ENCODE measurements around the gene PRSS8. TPM values are rescaled to one million over a fixed set of nuclear protein-coding genes. Genes with fewer than 3 reads are reported as not detected.

Gene PRSS8
- total RNA-seq, 1 experiment from 2014 or later = 154 TPM

DNA sequence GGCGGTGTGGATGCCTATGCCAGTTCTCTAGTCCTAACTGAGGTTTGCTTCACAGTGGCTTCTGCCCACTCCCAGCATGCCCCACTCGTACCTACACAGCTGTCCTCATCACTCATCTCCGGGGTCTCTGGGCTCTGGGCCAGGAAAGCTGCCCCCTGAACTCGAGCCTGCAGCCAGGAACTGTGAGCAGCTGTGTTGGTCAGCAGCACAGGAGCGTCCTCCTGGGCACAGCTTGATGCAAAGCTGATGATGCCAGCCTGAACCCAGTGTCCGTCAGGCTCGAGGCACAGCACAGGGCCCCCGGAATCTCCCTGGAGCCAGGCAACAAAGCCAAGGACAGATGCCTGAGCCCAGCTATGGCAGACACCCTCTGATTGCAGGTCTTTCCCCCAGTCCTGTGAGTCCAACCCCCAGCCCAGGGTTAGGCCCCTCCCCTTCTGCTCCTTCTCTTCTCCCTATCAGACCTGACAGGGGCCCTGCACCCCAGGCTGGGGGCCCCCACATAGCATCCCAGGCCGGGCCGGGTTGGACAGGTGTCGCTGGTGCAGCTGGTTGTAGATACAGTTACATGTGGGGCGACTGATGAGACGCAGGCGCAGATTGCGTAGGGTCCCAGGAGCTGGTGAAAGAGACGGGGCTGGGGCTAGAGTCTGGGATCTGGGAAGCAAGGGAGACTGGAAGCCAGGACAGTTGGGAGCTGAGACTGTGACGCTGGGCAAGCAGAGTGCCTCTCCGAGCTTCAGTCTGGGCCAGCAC, 49.5 kb downstream of the PRSS8 start:
- intact Hi-C loops (cut with micrococcal nuclease; ENCODE audit: unreplicated experiment) = no loop called here
- ChIA-PET POLR2A (ENCODE audit: unreplicated experiment) (interaction anchor here (0.6 to 0.7 kb wide), 3 partner anchors 11 to 374 kb away, joined by 3 to 9 read pairs (median 8); no protein-coding TSS in a partner anchor), CTCF (no interaction called here)
- no peaks in the 10 kb centered on the region for H3K79me2 ChIP-seq (ENCODE audit: low read depth)
- H3K9me2 ChIP-seq (ENCODE audit: insufficient read depth) = no peaks in the 10 kb centered on the region
- peaks cover under 1% of the 10 kb centered on the region; the same call in 1 of the 2 replicates for H3K36me3 ChIP-seq (ENCODE audit: low read depth)
- H3K27ac ChIP-seq = no peak overlapping the region
- H3K4me2 ChIP-seq = no peak overlapping the region
- TF ChIP-seq, protein P1, sequence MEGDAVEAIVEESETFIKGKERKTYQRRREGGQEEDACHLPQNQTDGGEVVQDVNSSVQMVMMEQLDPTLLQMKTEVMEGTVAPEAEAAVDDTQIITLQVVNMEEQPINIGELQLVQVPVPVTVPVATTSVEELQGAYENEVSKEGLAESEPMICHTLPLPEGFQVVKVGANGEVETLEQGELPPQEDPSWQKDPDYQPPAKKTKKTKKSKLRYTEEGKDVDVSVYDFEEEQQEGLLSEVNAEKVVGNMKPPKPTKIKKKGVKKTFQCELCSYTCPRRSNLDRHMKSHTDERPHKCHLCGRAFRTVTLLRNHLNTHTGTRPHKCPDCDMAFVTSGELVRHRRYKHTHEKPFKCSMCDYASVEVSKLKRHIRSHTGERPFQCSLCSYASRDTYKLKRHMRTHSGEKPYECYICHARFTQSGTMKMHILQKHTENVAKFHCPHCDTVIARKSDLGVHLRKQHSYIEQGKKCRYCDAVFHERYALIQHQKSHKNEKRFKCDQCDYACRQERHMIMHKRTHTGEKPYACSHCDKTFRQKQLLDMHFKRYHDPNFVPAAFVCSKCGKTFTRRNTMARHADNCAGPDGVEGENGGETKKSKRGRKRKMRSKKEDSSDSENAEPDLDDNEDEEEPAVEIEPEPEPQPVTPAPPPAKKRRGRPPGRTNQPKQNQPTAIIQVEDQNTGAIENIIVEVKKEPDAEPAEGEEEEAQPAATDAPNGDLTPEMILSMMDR (conservative IDR thresholded peaks at IDR 0.05) = no peak
- TF ChIP-seq EZH2 (IDR thresholded peaks at IDR 0.05; ENCODE audit: low read depth) = no peak
- H3K4me3 ChIP-seq = no peak overlapping the region
- H3K9me3 ChIP-seq (ENCODE audit: insufficient read depth, low read depth) = no peaks in the 10 kb centered on the region
- H3K27me3 ChIP-seq (ENCODE audit: insufficient read depth, low read depth) = no peaks in the 10 kb centered on the region
- H2AFZ ChIP-seq = no peak overlapping the region
- BruUV-seq (replicated peaks) = no TSS peak
- no peak for DNase-seq
- no peaks in the 10 kb centered on the region for H3K4me1 ChIP-seq (replicated peaks; ENCODE audit: insufficient read depth)
- peaks cover 11% of the 10 kb centered on the region; the same call in 1 of the 2 replicates for H3F3A ChIP-seq (ENCODE audit: insufficient read depth, low read depth)
- H4K20me1 ChIP-seq (ENCODE audit: insufficient read depth) = peaks cover 17% of the 10 kb centered on the region

GRCh38 chr16:31085411-31085810, 50.1 kb downstream of the PRSS8 start:
- Histone ChIP-seq H3K9me2 (ENCODE audit: insufficient read depth) (no peaks in the 10 kb centered on the region), H3K36me3 (ENCODE audit: low read depth) (peaks cover 5% of the 10 kb centered on the region), H3K4me3 (no peak overlapping the region), H3K27ac (no peak overlapping the region), H3K9me3 (ENCODE audit: insufficient read depth, low read depth) (no peaks in the 10 kb centered on the region), H2AFZ (no peak overlapping the region), H4K20me1 (ENCODE audit: insufficient read depth) (peaks cover 23% of the 10 kb centered on the region), H3K4me2 (no peak overlapping the region), H3K27me3 (ENCODE audit: insufficient read depth, low read depth) (no peaks in the 10 kb centered on the region), H3F3A (ENCODE audit: insufficient read depth, low read depth) (peaks cover 17% of the 10 kb centered on the region; the same call in 1 of the 2 replicates), H3K4me1 (replicated peaks; ENCODE audit: insufficient read depth) (no peaks in the 10 kb centered on the region), H3K79me2 (ENCODE audit: low read depth) (no peaks in the 10 kb centered on the region)
- no peak for DNase-seq
- TF ChIP-seq EZH2 (IDR thresholded peaks at IDR 0.05; ENCODE audit: low read depth) = no peak
- TF ChIP-seq, protein P1 (conservative IDR thresholded peaks at IDR 0.05) = no peak
- CTCF ChIA-PET = no interaction called here
- POLR2A ChIA-PET (ENCODE audit: unreplicated experiment) = interaction anchor here (0.6 kb wide), 2 partner anchors 33 to 345 kb away, joined by 3 to 18 read pairs; no protein-coding TSS in a partner anchor
- intact Hi-C loops (cut with micrococcal nuclease; ENCODE audit: unreplicated experiment) = no loop called here
- no TSS peak for BruUV-seq (replicated peaks)

GRCh38 chr16:31084584-31085302, 50.8 kb downstream of the PRSS8 start:
- TF ChIP-seq, protein P1 (conservative IDR thresholded peaks at IDR 0.05) = no peak
- TF ChIP-seq EZH2 (IDR thresholded peaks at IDR 0.05; ENCODE audit: low read depth) = no peak
- Histone ChIP-seq H3K9me2 (ENCODE audit: insufficient read depth) (no peaks in the 10 kb centered on the region), H3K9me3 (ENCODE audit: insufficient read depth, low read depth) (no peaks in the 10 kb centered on the region), H3K27ac (no peak overlapping the region), H4K20me1 (ENCODE audit: insufficient read depth) (peaks cover 25% of the 10 kb centered on the region), H3K36me3 (ENCODE audit: low read depth) (peaks cover 5% of the 10 kb centered on the region), H3K4me2 (no peak overlapping the region), H3F3A (ENCODE audit: insufficient read depth, low read depth) (peaks cover 17% of the 10 kb centered on the region; the same call in 1 of the 2 replicates), H3K27me3 (ENCODE audit: insufficient read depth, low read depth) (no peaks in the 10 kb centered on the region), H3K79me2 (ENCODE audit: low read depth) (no peaks in the 10 kb centered on the region), H3K4me1 (replicated peaks; ENCODE audit: insufficient read depth) (no peaks in the 10 kb centered on the region), H3K4me3 (no peak overlapping the region), H2AFZ (no peak overlapping the region)
- DNase-seq = no peak
- CTCF ChIA-PET = no interaction called here
- POLR2A ChIA-PET (ENCODE audit: unreplicated experiment) = interaction anchor here (0.5 to 0.6 kb wide), 2 partner anchors 30 to 346 kb away, joined by 5 to 18 read pairs; no protein-coding TSS in a partner anchor
- BruUV-seq (replicated peaks) = no TSS peak
- intact Hi-C loops (cut with micrococcal nuclease; ENCODE audit: unreplicated experiment) = no loop called here
